UCSD-AML1 (cell line): Measurements from ENCODE around the gene ITIH5.
A peak's percentile ranks its signal among the peaks of the same experiment; 100 is the strongest.
"Not testable (repeated sequence)": the region's sequence is repeated elsewhere in the genome, so short reads cannot be mapped to it uniquely, and the experiment has no call there.

ENCODE experiments used
- DNase-seq: peaks from one replicate; lab custom pipeline; 2025; ENCODE audit not compliant: unreplicated experiment; lab: John Stamatoyannopoulos, UW

ITIH5 gene

GRCh38 chr10:7689591-7689990 lies 22.8 kb upstream of the ITIH5 start:
- no peak for DNase-seq

- peak; percentile 74 for DNase-seq
Observed at GRCh38 chr10:7687228-7687907, 20.6 kb upstream of the ITIH5 start.

- no peak for DNase-seq
Observed at GRCh38 chr10:7686351-7687171, 19.8 kb upstream of the ITIH5 start.

- DNase-seq = not testable (repeated sequence)
Observed at GRCh38 chr10:7680078-7680477, 13.3 kb upstream of the ITIH5 start.

GRCh38 chr10:7679256-7679655 lies 12.5 kb upstream of the ITIH5 start:
- DNase-seq = no peak

GRCh38 chr10:7672341-7673134 lies 5.8 kb upstream of the ITIH5 start:
- DNase-seq = no peak

- no peak for DNase-seq
Observed at GRCh38 chr10:7670157-7670556, 3.4 kb upstream of the ITIH5 start.

- no peak for DNase-seq
Observed at GRCh38 chr10:7667262-7668141, 736 bp upstream of the ITIH5 start.

GRCh38 chr10:7665767-7666166 lies 999 bp downstream of the ITIH5 start:
- DNase-seq = no peak

- no peak for DNase-seq
Observed at GRCh38 chr10:7664707-7665106, 2.1 kb downstream of the ITIH5 start.

- DNase-seq = no peak
Observed at GRCh38 chr10:7662522-7662921, 4.2 kb downstream of the ITIH5 start.

- no peak for DNase-seq
Observed at GRCh38 chr10:7659560-7659959, 7.2 kb downstream of the ITIH5 start.

GRCh38 chr10:7657552-7657951 lies 9.2 kb downstream of the ITIH5 start:
- DNase-seq = no peak

- not testable (repeated sequence) for DNase-seq
Observed at GRCh38 chr10:7657079-7657478, 9.7 kb downstream of the ITIH5 start.

GRCh38 chr10:7651853-7652470 lies 14.8 kb downstream of the ITIH5 start:
- no peak for DNase-seq

- DNase-seq = no peak
Observed at GRCh38 chr10:7649673-7650300, 17.0 kb downstream of the ITIH5 start.

GRCh38 chr10:7647062-7647664 lies 19.6 kb downstream of the ITIH5 start:
- DNase-seq = no peak

GRCh38 chr10:7642491-7643011 lies 24.2 kb downstream of the ITIH5 start:
- DNase-seq = no peak
